ENCODE measurements around the gene RALY. TPM values are rescaled to one million over a fixed set of nuclear protein-coding genes. Genes with fewer than 3 reads are reported as not detected.
A peak's percentile ranks its signal among the peaks of the same experiment; 100 is the strongest.

Gene RALY
- total RNA-seq, 1 experiment from 2014 or later, result 164 TPM

DNA sequence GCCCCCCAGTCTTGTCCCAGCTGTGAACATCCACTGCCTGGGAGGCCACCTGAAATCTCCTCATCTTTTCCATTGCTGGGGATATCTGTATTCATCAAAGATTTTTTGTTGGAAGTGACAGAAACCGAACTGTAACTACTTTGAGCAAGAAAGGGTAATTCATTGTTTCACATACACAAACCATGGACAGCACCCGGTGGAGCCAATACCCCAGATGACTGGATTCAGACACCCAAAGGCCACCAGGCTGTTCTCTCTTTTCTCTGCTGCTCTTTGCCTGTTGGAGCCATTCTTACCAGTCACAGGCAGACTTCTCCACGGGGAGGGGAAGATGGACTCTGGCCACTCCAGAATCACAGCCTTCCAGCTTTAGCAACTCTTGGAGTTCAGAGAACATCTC lies 11.7 kb upstream of the RALY start:
- TF ChIP-seq SIN3A (IDR thresholded peaks at IDR 0.05; ENCODE audit: borderline replicate concordance, insufficient read depth, low read depth, low read length), result no peak
- TF ChIP-seq, protein P1, sequence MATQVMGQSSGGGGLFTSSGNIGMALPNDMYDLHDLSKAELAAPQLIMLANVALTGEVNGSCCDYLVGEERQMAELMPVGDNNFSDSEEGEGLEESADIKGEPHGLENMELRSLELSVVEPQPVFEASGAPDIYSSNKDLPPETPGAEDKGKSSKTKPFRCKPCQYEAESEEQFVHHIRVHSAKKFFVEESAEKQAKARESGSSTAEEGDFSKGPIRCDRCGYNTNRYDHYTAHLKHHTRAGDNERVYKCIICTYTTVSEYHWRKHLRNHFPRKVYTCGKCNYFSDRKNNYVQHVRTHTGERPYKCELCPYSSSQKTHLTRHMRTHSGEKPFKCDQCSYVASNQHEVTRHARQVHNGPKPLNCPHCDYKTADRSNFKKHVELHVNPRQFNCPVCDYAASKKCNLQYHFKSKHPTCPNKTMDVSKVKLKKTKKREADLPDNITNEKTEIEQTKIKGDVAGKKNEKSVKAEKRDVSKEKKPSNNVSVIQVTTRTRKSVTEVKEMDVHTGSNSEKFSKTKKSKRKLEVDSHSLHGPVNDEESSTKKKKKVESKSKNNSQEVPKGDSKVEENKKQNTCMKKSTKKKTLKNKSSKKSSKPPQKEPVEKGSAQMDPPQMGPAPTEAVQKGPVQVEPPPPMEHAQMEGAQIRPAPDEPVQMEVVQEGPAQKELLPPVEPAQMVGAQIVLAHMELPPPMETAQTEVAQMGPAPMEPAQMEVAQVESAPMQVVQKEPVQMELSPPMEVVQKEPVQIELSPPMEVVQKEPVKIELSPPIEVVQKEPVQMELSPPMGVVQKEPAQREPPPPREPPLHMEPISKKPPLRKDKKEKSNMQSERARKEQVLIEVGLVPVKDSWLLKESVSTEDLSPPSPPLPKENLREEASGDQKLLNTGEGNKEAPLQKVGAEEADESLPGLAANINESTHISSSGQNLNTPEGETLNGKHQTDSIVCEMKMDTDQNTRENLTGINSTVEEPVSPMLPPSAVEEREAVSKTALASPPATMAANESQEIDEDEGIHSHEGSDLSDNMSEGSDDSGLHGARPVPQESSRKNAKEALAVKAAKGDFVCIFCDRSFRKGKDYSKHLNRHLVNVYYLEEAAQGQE (IDR thresholded peaks at IDR 0.05; ENCODE audit: insufficient read depth in 1 of 2, low read depth in 2 of 2, low read length in 1 of 2), result peak; percentile 77 to 81

DNA sequence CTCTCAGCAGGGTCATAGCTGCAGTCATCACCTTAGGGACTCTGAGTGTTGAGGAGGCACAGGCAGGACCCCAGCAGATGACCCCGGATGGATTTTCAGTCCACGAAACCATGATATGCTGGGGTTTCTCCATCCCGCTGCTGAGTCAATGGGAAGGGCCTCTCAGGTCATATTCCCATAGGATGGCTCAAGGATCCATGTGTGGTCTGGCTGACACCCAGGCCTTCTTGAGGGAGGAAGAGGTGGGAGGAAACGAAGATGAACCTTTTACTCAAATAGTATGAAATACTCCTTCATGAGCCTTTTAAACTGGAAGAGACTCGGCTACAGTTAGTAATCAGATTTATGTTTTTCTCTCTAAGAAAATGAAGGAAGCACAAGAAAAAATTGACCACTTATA lies 10.3 kb upstream of the RALY start:
- Histone ChIP-seq H3K27ac (ENCODE audit: low read length) (no peak overlapping the region), H3K9me3 (ENCODE audit: control insufficient read depth, insufficient read depth, low read depth, low read length) (no peaks in the 10 kb centered on the region), H3K27me3 (ENCODE audit: control insufficient read depth, insufficient read depth, low read length) (0 out of 2 replicates have a peak, but pooled peaks cover 2% of the 10 kb centered on the region), H3K36me3 (ENCODE audit: control insufficient read depth, insufficient read depth, low read length) (no peaks in the 10 kb centered on the region), H3K4me1 (ENCODE audit: control insufficient read depth, insufficient read depth, low read length) (no peaks in the 10 kb centered on the region), H3K4me3 (ENCODE audit: low read depth in 2 of 2, low read length in 2 of 2) (no peak overlapping the region)
- in situ Hi-C loops (cut with HindIII; ENCODE audit: low pct_unique_long_range_greater_than_20kb, low sequenced_read_pairs) (no loop called here), intact Hi-C loops (cut with micrococcal nuclease; ENCODE audit: unreplicated experiment) (no loop called here)
- POLR2A ChIA-PET, result interaction anchor here (0.5 to 0.7 kb wide), 2 partner anchors 8 to 18 kb away, joined by 4 to 7 read pairs; no protein-coding TSS in a partner anchor
- DNase-seq (ENCODE audit: low read depth, low spot score), result no peak
- ATAC-seq, result no peak
- no peak for TF ChIP-seq SIN3A (IDR thresholded peaks at IDR 0.05; ENCODE audit: borderline replicate concordance, insufficient read depth, low read depth, low read length)
- TF ChIP-seq, protein P1 (IDR thresholded peaks at IDR 0.05; ENCODE audit: insufficient read depth in 1 of 2, low read depth in 2 of 2, low read length in 1 of 2), result no peak
- no peak for TF ChIP-seq TCF7L2 (IDR thresholded peaks at IDR 0.05; ENCODE audit: low read depth, low read length)
- no peak for TF ChIP-seq POLR2AphosphoS5 (IDR thresholded peaks at IDR 0.05; ENCODE audit: low read depth, low read length)
- TF ChIP-seq, protein P2, sequence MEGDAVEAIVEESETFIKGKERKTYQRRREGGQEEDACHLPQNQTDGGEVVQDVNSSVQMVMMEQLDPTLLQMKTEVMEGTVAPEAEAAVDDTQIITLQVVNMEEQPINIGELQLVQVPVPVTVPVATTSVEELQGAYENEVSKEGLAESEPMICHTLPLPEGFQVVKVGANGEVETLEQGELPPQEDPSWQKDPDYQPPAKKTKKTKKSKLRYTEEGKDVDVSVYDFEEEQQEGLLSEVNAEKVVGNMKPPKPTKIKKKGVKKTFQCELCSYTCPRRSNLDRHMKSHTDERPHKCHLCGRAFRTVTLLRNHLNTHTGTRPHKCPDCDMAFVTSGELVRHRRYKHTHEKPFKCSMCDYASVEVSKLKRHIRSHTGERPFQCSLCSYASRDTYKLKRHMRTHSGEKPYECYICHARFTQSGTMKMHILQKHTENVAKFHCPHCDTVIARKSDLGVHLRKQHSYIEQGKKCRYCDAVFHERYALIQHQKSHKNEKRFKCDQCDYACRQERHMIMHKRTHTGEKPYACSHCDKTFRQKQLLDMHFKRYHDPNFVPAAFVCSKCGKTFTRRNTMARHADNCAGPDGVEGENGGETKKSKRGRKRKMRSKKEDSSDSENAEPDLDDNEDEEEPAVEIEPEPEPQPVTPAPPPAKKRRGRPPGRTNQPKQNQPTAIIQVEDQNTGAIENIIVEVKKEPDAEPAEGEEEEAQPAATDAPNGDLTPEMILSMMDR (IDR thresholded peaks at IDR 0.05), result no peak
- no TSS peak for BruUV-seq (replicated peaks)
- CTCF ChIA-PET, result no interaction called here

More for the DNA sequence above, 11.7 kb upstream of the RALY start:
- intact Hi-C loops (cut with micrococcal nuclease; ENCODE audit: unreplicated experiment) (no loop called here), in situ Hi-C loops (cut with HindIII; ENCODE audit: low pct_unique_long_range_greater_than_20kb, low sequenced_read_pairs) (no loop called here)
- H3K27ac ChIP-seq (ENCODE audit: low read length), result no peak overlapping the region
- DNase-seq (ENCODE audit: low read depth, low spot score) (no peak), ATAC-seq (no peak)
- CTCF ChIA-PET, result interaction anchor here (0.6 to 1.5 kb wide), 2 partner anchors 13 to 127 kb away, joined by 4 read pairs; no protein-coding TSS in a partner anchor
- H3K4me3 ChIP-seq (ENCODE audit: low read depth in 2 of 2, low read length in 2 of 2), result no peak overlapping the region
- 0 out of 2 replicates have a peak, but pooled peaks cover 2% of the 10 kb centered on the region for H3K27me3 ChIP-seq (ENCODE audit: control insufficient read depth, insufficient read depth, low read length)
- H3K9me3 ChIP-seq (ENCODE audit: control insufficient read depth, insufficient read depth, low read depth, low read length), result no peaks in the 10 kb centered on the region
- H3K4me1 ChIP-seq (ENCODE audit: control insufficient read depth, insufficient read depth, low read length), result no peaks in the 10 kb centered on the region
- POLR2A ChIA-PET, result no interaction called here
- H3K36me3 ChIP-seq (ENCODE audit: control insufficient read depth, insufficient read depth, low read length), result no peaks in the 10 kb centered on the region
- BruUV-seq (replicated peaks), result no TSS peak
